GM19372 (cell line): Measurements from ENCODE around the gene TRIM49D1.
"Not testable (repeated sequence)": the region's sequence is repeated elsewhere in the genome, so short reads cannot be mapped to it uniquely, and the experiment has no call there.

Experiments
- ATAC-seq: cut with Tn5 transposase; IDR thresholded peaks from one replicate; pipeline ENCODE4 v1.9.1; 2021; ENCODE audit warnings: mild to moderate bottlenecking, low read depth, moderate library complexity; ENCODE audit not compliant: unreplicated experiment

TRIM49D1 gene, protein sequence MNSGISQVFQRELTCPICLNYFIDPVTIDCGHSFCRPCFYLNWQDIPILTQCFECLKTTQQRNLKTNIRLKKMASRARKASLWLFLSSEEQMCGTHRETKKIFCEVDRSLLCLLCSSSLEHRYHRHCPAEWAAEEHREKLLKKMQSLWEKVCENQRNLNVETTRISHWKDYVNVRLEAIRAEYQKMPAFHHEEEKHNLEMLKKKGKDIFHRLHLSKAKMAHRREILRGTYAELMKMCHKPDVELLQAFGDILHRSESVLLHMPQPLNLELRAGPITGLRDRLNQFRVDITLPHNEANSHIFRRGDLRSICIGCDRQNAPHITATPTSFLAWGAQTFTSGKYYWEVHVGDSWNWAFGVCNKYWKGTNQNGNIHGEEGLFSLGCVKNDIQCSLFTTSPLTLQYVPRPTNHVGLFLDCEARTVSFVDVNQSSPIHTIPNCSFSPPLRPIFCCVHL

GRCh38 chr11:89922195-89922660, at the start of gene TRIM49D1:
Gene TRIM49D1 (minus strand): TSS chr11:89922245. CDS start chr11:89917710, 4,535 bp downstream.
- ATAC-seq, result no peak

GRCh38 chr11:89965737-89966136, 43.7 kb upstream of the TRIM49D1 start, which contains the start of gene TRIM64:
Gene TRIM64 (plus strand): TSS chr11:89966037. CDS start chr11:89968504, 2,467 bp downstream.
- ATAC-seq, result not testable (repeated sequence)

DNA sequence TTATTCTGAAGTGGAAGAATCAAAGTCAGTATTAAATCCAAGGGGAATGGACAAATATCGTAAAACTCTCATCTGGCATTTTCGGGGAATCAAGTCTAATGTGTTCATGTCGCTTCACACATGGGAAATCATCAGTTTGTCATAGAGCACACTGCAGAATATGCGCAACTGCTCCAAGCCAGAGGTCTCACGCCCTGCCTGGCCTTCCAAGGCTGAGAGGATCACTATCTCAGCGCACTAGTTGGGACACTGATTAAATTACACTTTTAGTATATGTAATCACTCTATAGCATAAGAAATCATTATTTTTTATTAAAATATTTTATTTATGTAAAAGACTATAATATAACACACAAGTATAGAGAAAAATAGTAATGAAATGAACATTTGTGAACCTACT, 38.8 kb upstream of the TRIM49D1 start:
- not testable (repeated sequence) for ATAC-seq

DNA sequence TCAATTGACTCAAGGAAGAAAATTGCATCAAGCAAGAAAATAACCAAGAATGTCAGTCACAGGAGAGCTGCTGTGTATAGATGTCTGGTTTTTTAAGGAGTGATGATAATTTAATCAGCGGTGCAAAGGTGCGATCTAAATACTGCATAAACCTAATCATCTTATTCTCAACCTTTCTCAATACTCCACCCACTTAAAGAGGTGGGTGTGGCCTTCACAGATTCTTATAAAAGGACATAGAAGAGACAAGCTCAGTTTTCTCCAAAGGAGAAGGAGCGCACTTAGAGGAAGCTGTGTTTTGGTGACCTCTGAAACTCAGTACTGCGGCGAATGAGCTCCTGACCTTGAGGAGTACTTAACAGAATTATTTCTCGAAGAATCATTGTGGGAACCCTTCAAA, 1.7 kb upstream of the TRIM49D1 start, which contains the start of gene TRIM49D2:
TRIM49D2 (plus strand) TSS at position 301 of the 400 bp plus-strand sequence. CDS start 2,698 bp downstream, outside the sequence.
- not testable (repeated sequence) for ATAC-seq

DNA sequence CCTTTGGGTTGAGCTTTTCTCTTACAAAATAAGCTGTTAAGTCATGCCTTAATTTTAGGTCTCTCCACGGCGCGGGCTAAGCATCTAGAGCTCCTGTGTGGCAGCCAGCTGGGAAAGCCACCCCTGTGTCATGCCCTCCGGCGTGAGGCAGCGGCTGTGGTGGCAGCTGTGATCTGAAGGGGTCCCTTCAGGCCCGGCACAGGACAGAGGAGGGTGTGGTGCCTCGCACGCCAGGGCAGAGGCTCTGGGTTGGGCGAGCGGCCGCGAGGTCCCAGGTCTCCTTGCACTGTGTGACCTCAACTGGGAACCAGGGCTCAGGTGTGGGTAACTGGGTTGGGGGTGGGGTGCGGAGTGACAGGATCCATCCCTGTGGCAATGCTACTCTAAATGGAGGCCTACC, 21.2 kb downstream of the TRIM49D1 start:
- ATAC-seq, result not testable (repeated sequence)

GRCh38 chr11:89893245-89893644, 28.8 kb downstream of the TRIM49D1 start:
- ATAC-seq, result not testable (repeated sequence)

DNA sequence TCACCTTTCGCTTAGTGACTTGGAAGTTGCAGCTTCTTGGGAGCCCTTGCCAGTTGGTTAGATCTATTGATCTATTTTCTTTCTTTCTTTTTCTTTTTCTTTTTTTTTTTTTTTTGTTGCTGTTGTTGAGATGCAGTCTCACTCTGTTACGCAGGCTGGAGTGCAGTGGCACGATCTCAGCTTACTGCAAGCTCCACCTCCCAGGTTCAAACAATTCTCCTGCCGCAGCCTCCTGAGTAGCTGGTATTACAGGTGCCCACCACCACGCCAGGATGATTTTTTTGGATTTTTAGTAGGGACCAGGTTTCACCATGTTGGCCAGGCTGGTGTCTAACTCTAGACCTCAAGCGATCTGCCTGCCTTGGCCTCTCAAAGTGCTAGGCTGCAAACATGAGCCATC, 44.5 kb downstream of the TRIM49D1 start:
- ATAC-seq, result not testable (repeated sequence)

DNA sequence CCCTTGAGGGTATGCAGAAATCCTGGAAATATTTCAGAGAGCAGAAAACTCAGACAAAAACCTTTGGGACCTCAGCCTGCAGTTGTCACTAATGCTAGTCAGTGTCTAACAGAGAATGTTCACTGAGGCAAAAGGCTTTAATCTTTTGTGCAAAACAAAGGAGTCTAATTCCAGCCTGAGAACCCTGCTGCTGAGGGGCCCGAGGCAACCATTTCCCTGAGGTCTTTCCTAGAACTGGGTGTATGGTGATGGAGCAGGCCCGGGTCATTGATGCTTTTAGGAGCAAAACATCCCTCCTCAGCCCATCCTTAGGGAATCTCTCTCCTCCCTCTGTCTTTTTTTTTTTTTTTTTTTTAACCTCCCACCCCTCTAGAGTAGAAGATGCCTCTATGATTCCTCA, 49.5 kb downstream of the TRIM49D1 start:
- not testable (repeated sequence) for ATAC-seq

GRCh38 chr11:89865223-89865622, 56.8 kb downstream of the TRIM49D1 start:
- not testable (repeated sequence) for ATAC-seq

DNA sequence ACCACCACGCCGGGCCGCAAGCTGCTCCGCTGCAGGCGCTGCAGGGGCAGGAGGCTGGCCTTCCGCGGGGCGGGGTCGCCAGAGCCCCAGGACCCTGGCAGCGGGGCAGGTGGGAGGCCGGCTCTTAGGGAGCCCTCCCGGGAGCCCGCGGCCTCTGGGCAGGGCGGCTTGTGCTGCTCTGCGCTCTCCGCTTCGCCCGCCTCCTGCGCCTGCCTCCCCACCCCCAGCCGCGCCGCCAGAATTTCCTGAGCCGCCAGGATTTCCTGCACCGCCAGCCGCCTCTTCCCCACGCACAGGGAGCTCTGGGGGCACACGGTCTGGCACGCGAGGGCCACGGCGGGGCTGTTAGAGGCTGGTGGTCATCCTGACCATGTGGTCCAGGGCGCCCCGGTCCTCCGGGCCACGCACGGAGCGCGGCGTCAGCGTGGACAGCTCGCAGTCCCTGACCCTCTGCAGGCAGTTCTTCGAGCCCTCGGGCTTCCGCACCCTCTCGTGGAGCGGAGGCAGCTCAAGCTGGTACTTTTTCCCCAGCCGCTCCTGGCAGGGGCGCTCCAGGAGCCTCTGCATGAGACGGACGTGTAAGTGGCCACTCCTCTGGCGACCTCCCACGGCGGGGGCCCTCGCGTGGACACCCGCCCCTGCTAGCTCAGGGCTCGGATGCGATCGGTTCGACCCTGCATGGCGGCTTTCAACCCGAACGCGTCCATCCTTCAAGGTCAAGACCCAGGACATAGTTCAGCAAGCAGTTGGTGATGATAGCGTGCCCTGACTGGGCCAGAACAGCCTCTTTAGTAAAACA, 57.9 kb downstream of the TRIM49D1 start:
- not testable (repeated sequence) for ATAC-seq
